HG03432 (cell line): ENCODE results near the gene SOWAHA.
"Not testable (repeated sequence)": the region's sequence is repeated elsewhere in the genome, so short reads cannot be mapped to it uniquely, and the experiment has no call there.

Experiments
- ATAC-seq: cut with Tn5 transposase; IDR thresholded peaks from one replicate; pipeline ENCODE4 v1.9.1; 2021; ENCODE audit warnings: mild to moderate bottlenecking, moderate library complexity; ENCODE audit not compliant: unreplicated experiment

The SOWAHA gene

GRCh38 chr5:132848270-132848669 lies 35.2 kb downstream of the SOWAHA start:
- no peak for ATAC-seq

- ATAC-seq = no peak
Measured at GRCh38 chr5:132849347-132849746, 36.2 kb downstream of the SOWAHA start.

- no peak for ATAC-seq
Measured at GRCh38 chr5:132850066-132850465, 37.0 kb downstream of the SOWAHA start.

- ATAC-seq = no peak
Measured at GRCh38 chr5:132853323-132853722, 40.2 kb downstream of the SOWAHA start.

- ATAC-seq = no peak
Measured at GRCh38 chr5:132853790-132854189, 40.7 kb downstream of the SOWAHA start.

GRCh38 chr5:132854301-132854700 lies 41.2 kb downstream of the SOWAHA start:
- no peak for ATAC-seq

- ATAC-seq = not testable (repeated sequence)
Measured at GRCh38 chr5:132854992-132855391, 41.9 kb downstream of the SOWAHA start.

- ATAC-seq = no peak
Measured at GRCh38 chr5:132856011-132856410, 42.9 kb downstream of the SOWAHA start.

GRCh38 chr5:132859889-132860437 lies 46.9 kb downstream of the SOWAHA start:
- ATAC-seq = no peak

- no peak for ATAC-seq
Measured at GRCh38 chr5:132860742-132861141, 47.6 kb downstream of the SOWAHA start.

GRCh38 chr5:132865668-132866341 lies 52.7 kb downstream of the SOWAHA start:
- peak; percentile 33 for ATAC-seq
